Measurements from ENCODE around the gene CHN1.

The CHN1 gene

GRCh38 chr2:174759381-174760065 lies 245.7 kb downstream of the CHN1 start:
- DNase-seq, result no peak

DNA sequence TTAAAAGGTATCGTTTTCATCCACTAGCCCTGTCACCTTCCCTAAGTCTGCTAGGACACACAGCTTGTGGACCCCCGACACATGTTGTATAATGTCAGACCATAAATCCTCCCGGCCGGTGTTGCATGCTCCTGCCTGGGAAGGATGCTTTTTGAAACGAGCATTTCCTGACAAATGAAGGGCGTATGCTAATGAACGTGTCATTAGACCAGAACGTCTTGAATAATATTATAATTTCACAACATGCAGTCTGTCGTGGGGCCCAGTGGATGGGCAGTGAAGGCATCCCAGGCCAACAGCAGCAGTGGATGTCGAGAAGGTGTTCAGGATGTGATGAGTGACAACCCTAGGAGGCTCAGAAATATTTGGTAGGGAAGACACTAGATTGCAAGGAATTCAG lies 248.4 kb downstream of the CHN1 start:
- no peak for DNase-seq

- DNase-seq, result peak; percentile 52
Observed at GRCh38 chr2:174753038-174753633, 252.0 kb downstream of the CHN1 start.

- DNase-seq, result peak; percentile 34
Observed at GRCh38 chr2:174752403-174753037, 252.7 kb downstream of the CHN1 start.

DNA sequence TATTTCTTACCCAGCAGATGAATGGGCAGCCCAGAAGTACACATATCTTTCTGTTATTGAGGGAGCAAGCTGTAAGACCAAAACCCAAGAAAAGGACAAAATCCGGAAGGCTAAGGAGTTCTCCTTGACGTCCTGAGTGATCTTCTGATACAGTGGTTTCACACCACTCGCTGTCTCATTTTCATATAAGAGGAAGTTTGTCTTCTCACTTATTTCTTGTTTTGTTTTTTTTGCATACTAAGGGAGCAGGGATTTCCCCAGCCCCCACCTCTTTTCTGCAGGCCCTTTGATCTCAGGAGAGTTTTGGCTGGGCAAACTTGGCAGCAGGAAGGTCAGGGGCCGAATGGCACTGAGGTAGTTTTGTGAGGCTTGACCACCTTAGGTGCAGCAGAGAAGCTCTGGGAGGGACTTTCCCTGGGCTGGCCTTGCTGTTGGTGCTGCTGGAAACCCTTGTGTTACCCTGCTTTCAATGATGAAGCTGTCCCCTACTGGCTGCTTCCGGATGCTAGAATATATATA lies 254.2 kb downstream of the CHN1 start:
- DNase-seq, result peak; percentile 59

GRCh38 chr2:174749793-174750192 lies 255.4 kb downstream of the CHN1 start:
- DNase-seq, result no peak

- DNase-seq, result peak; percentile 69
Observed at GRCh38 chr2:174748948-174749347, 256.2 kb downstream of the CHN1 start.

All from activated T-cell treated with anti-CD3 and anti-CD28 coated beads, Interleukin-2, amount 50 U/mL, for 1 hour (primary cell).